ENCODE data around the gene NPDC1. TPM values are rescaled to one million over a fixed set of nuclear protein-coding genes. Genes with fewer than 3 reads are reported as not detected.

NPDC1 gene
- total RNA-seq, 1 experiment from 2014 or later, result 89.8 TPM

DNA sequence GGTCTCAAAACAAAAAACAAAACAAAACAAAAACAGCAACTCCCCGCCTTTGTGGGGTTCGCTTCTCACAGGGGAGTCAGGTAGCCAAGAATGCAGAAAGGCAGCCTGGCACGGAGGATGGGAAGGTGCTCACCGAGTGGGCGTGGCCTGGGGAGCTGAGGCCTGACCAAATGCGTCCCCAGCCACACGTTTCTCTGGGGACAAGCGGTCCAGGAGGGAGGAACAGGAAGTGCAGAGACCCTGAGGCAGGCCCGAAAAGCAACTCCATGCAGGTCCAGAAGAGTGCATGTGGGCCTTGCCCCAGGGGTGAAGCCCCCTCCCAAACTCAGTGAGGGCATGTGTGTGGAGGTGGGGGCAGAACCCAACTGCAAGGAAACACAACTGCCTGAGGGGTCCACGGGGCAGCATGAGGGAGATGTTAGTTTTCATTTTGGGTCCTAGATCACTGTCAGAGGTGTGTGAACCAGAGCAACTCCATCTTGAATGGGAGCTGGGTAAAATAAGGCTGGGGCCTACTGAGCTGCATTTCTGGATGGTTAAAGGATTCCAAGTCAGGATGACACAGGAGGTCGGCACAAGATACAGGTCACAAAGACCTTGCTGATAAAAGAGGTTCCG lies 28.8 kb upstream of the NPDC1 start:
- Histone ChIP-seq H3K36me3 (ENCODE audit: low read depth) (no peaks in the 10 kb centered on the region), H3K27ac (no peak overlapping the region), H3K27me3 (ENCODE audit: insufficient read depth, low read depth) (no peaks in the 10 kb centered on the region), H3K9me3 (ENCODE audit: insufficient read depth, low read depth) (no peaks in the 10 kb centered on the region), H3F3A (ENCODE audit: insufficient read depth, low read depth) (peaks cover 25% of the 10 kb centered on the region), H3K79me2 (ENCODE audit: low read depth) (no peaks in the 10 kb centered on the region), H2AFZ (no peak overlapping the region), H3K4me1 (replicated peaks; ENCODE audit: insufficient read depth) (peaks cover 6% of the 10 kb centered on the region), H3K4me2 (no peak overlapping the region), H3K4me3 (no peak overlapping the region), H3K9me2 (ENCODE audit: insufficient read depth) (no peaks in the 10 kb centered on the region), H4K20me1 (ENCODE audit: insufficient read depth) (no peaks in the 10 kb centered on the region)
- no TSS peak for BruUV-seq (replicated peaks)
- ChIA-PET CTCF (no interaction called here), POLR2A (ENCODE audit: unreplicated experiment) (no interaction called here)
- peak in 1 of 2 experiments; percentile 17 for DNase-seq
- intact Hi-C loops (cut with micrococcal nuclease; ENCODE audit: unreplicated experiment), result no loop called here
- TF ChIP-seq, protein P1, sequence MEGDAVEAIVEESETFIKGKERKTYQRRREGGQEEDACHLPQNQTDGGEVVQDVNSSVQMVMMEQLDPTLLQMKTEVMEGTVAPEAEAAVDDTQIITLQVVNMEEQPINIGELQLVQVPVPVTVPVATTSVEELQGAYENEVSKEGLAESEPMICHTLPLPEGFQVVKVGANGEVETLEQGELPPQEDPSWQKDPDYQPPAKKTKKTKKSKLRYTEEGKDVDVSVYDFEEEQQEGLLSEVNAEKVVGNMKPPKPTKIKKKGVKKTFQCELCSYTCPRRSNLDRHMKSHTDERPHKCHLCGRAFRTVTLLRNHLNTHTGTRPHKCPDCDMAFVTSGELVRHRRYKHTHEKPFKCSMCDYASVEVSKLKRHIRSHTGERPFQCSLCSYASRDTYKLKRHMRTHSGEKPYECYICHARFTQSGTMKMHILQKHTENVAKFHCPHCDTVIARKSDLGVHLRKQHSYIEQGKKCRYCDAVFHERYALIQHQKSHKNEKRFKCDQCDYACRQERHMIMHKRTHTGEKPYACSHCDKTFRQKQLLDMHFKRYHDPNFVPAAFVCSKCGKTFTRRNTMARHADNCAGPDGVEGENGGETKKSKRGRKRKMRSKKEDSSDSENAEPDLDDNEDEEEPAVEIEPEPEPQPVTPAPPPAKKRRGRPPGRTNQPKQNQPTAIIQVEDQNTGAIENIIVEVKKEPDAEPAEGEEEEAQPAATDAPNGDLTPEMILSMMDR (conservative IDR thresholded peaks at IDR 0.05), result no peak
- TF ChIP-seq EZH2 (IDR thresholded peaks at IDR 0.05; ENCODE audit: low read depth), result no peak

DNA sequence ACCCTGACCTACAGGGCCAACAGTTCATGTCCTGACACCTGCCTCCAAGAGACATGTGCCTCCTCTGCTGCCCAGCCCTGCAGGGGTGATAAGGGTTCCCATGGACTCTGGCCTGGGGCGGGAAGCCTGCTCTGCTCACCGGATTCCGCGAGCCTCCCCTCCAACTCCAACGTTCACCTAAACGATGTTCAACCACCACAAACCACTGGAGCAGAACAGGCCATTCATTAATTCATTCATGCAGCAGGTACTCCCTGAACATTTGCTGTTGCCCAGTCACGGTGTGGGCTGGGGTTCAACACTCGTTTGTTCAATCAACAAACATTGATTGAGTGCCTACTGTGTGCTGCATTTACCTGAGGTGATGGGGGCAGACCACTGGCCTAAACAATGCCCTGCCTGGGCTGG lies 28.0 kb upstream of the NPDC1 start:
- H3K4me2 ChIP-seq, result no peak overlapping the region
- H3K4me3 ChIP-seq, result no peak overlapping the region
- DNase-seq, result peak in 1 of 2 experiments; percentile 22
- TF ChIP-seq, protein P1 (conservative IDR thresholded peaks at IDR 0.05), result no peak
- TF ChIP-seq EZH2 (IDR thresholded peaks at IDR 0.05; ENCODE audit: low read depth), result no peak
- H3F3A ChIP-seq (ENCODE audit: insufficient read depth, low read depth), result peaks cover 25% of the 10 kb centered on the region
- ChIA-PET POLR2A (ENCODE audit: unreplicated experiment) (no interaction called here), CTCF (no interaction called here)
- H3K4me1 ChIP-seq (replicated peaks; ENCODE audit: insufficient read depth), result peaks cover 13% of the 10 kb centered on the region
- no peaks in the 10 kb centered on the region for H3K27me3 ChIP-seq (ENCODE audit: insufficient read depth, low read depth)
- 0 out of 2 replicates have a peak, but pooled peaks cover 4% of the 10 kb centered on the region for H4K20me1 ChIP-seq (ENCODE audit: insufficient read depth)
- no peak overlapping the region for H3K27ac ChIP-seq
- BruUV-seq (replicated peaks), result no TSS peak
- no peaks in the 10 kb centered on the region for H3K36me3 ChIP-seq (ENCODE audit: low read depth)
- H2AFZ ChIP-seq, result no peak overlapping the region
- H3K9me3 ChIP-seq (ENCODE audit: insufficient read depth, low read depth), result no peaks in the 10 kb centered on the region
- intact Hi-C loops (cut with micrococcal nuclease; ENCODE audit: unreplicated experiment), result no loop called here
- H3K79me2 ChIP-seq (ENCODE audit: low read depth), result 0 out of 2 replicates have a peak, but pooled peaks cover 6% of the 10 kb centered on the region
- H3K9me2 ChIP-seq (ENCODE audit: insufficient read depth), result no peaks in the 10 kb centered on the region

DNA sequence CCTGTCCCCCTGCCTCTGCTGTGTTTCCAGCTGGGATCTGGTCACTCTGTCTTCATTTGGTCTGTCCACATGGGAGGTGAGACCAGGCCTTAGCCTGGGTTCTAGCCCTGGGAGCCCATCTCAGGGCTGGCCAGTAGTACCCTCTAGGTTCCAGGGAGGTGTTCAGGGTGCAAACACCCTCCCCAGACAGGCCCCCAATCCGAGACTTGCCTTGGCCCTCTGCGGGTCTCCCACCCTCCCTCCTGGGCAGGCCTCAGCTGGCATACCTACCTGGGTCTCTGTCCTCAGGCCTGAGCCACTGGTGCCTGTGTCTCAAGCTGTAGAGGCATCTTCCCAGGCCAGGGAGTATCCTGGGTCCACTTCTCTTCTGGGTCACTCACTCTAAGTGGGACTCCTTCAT lies 25.3 kb upstream of the NPDC1 start:
- Histone ChIP-seq H3K4me3 (peak overlapping the region; percentile 67; the same call in 1 of the 2 replicates), H3K36me3 (ENCODE audit: low read depth) (no peaks in the 10 kb centered on the region), H3K4me1 (replicated peaks; ENCODE audit: insufficient read depth) (peaks cover 25% of the 10 kb centered on the region), H3K9me3 (ENCODE audit: insufficient read depth, low read depth) (no peaks in the 10 kb centered on the region), H3K79me2 (ENCODE audit: low read depth) (peaks cover 18% of the 10 kb centered on the region; the same call in 1 of the 2 replicates), H3K9me2 (ENCODE audit: insufficient read depth) (no peaks in the 10 kb centered on the region), H3K27ac (no peak overlapping the region), H3K27me3 (ENCODE audit: insufficient read depth, low read depth) (no peaks in the 10 kb centered on the region), H3K4me2 (peak overlapping the region; percentile 90), H2AFZ (no peak overlapping the region), H4K20me1 (ENCODE audit: insufficient read depth) (peaks cover 10% of the 10 kb centered on the region; the same call in 1 of the 2 replicates), H3F3A (ENCODE audit: insufficient read depth, low read depth) (peaks cover 26% of the 10 kb centered on the region)
- ChIA-PET POLR2A (ENCODE audit: unreplicated experiment) (interaction anchor here (0.6 to 1.1 kb wide), 4 partner anchors 12 to 170 kb away, joined by 4 to 15 read pairs (median 6); partner anchors contain the start of genes CLIC3, MAN1B1 and TUBB4B), CTCF (interaction anchor here (0.5 to 2.0 kb wide), 3 partner anchors 24 to 165 kb away, joined by 5 to 7 read pairs (median 7); no protein-coding TSS in a partner anchor)
- peak in 1 of 2 experiments; percentile 32 for DNase-seq
- intact Hi-C loops (cut with micrococcal nuclease; ENCODE audit: unreplicated experiment), result no loop called here
- TF ChIP-seq, protein P1 (conservative IDR thresholded peaks at IDR 0.05), result no peak
- TF ChIP-seq EZH2 (IDR thresholded peaks at IDR 0.05; ENCODE audit: low read depth), result no peak
- no TSS peak for BruUV-seq (replicated peaks)
